ENCODE results near the gene HOXA6. TPM values are rescaled to one million over a fixed set of nuclear protein-coding genes. Genes with fewer than 3 reads are reported as not detected.

HOXA6 gene
- total RNA-seq (17.9 and 20.7 TPM in 2 replicates), polyA plus RNA-seq (7.8 and 10.0 TPM in 2 replicates), polyA minus RNA-seq (6.1 and 6.7 TPM in 2 replicates), Bru-seq, nascent RNA (percentile 83 among the genes with signal in this experiment), BruChase-seq, experiment 1, labeled RNA remaining after a 6-hour chase (percentile 80 among the genes with signal in this experiment), BruChase-seq, experiment 2, labeled RNA remaining after a 2-hour chase (percentile 88 among the genes with signal in this experiment)
- polyA plus RNA-seq (2011; cell fraction: cytosol; rRNA removed): 5.0 and 6.7 TPM in 2 replicates
- 15.6 and 19.9 TPM in 2 replicates for polyA plus RNA-seq (2011; cell fraction: nucleus; rRNA removed)
- 6.1 and 6.2 TPM in 2 replicates for polyA plus RNA-seq (2012)
- not detected for polyA minus RNA-seq (2011; cell fraction: cytosol; rRNA and poly(A)+ RNA removed)
- polyA minus RNA-seq (2011; cell fraction: nucleus; rRNA and poly(A)+ RNA removed): 8.4 and 18.0 TPM in 2 replicates
- long read RNA-seq: 0 reads

GRCh38 chr7:27147199-27148030, at the start of gene HOXA6:
Gene HOXA6 (minus strand): TSS chr7:27147774. CDS start chr7:27147749, 25 bp downstream.
- H3K9ac ChIP-seq (replicated peaks; ENCODE audit: extremely low read depth, insufficient read depth, low read length): peak within 1 kb of the TSS; percentile 65

More at GRCh38 chr7:27147199-27148030, at the start of gene HOXA6:
- H2AFZ ChIP-seq (ENCODE audit: low read depth, low read length): no peak within 1 kb of the TSS
- dilution Hi-C loops (cut with MboI; ENCODE audit: extremely low pct_ligation_motif_present, low sequenced_read_pairs): no loop called here
- DNase-seq (ENCODE audit: low read depth, low spot score): peak; percentile 76
- H4K20me1 ChIP-seq (replicated peaks; ENCODE audit: control insufficient read depth, extremely low read depth, insufficient read depth, low read length): no peaks in the 10 kb centered on the region
- TF ChIP-seq EZH2 (IDR thresholded peaks at IDR 0.05; ENCODE audit: borderline replicate concordance, low read depth, low read length, severe bottlenecking) (no peak), GATA2 (IDR thresholded peaks at IDR 0.05; ENCODE audit: insufficient read depth, insufficient read length, low read depth, low read length) (no peak), FOS (IDR thresholded peaks at IDR 0.05; ENCODE audit: borderline replicate concordance, insufficient read depth, low read length) (no peak), JUN (IDR thresholded peaks at IDR 0.05; ENCODE audit: borderline replicate concordance, insufficient read depth, insufficient read length, low read depth) (no peak), MAX (IDR thresholded peaks at IDR 0.05; ENCODE audit: insufficient read depth, insufficient read length) (no peak), POLR2AphosphoS5 (IDR thresholded peaks at IDR 0.05; ENCODE audit: insufficient read depth, low read depth, low read length) (no peak), MYC (IDR thresholded peaks at IDR 0.05; ENCODE audit: low read depth, low read length) (no peak), POLR2A (IDR thresholded peaks at IDR 0.05; ENCODE audit: low read depth, low read length) (no peak)
- TF ChIP-seq, protein P1, sequence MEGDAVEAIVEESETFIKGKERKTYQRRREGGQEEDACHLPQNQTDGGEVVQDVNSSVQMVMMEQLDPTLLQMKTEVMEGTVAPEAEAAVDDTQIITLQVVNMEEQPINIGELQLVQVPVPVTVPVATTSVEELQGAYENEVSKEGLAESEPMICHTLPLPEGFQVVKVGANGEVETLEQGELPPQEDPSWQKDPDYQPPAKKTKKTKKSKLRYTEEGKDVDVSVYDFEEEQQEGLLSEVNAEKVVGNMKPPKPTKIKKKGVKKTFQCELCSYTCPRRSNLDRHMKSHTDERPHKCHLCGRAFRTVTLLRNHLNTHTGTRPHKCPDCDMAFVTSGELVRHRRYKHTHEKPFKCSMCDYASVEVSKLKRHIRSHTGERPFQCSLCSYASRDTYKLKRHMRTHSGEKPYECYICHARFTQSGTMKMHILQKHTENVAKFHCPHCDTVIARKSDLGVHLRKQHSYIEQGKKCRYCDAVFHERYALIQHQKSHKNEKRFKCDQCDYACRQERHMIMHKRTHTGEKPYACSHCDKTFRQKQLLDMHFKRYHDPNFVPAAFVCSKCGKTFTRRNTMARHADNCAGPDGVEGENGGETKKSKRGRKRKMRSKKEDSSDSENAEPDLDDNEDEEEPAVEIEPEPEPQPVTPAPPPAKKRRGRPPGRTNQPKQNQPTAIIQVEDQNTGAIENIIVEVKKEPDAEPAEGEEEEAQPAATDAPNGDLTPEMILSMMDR (IDR thresholded peaks at IDR 0.05; ENCODE audit: extremely low read depth in 1 of 2, insufficient read depth in 1 of 2, low read depth in 1 of 2, low read length in 2 of 2): no peak
- H3K4me3 ChIP-seq (replicated peaks in 1 of 3; ENCODE audit: insufficient read depth in 1 of 3, low read depth in 1 of 3, low read length in 3 of 3): peak within 1 kb of the TSS; percentile 9 to 85 (median 54)
- H3K27me3 ChIP-seq (ENCODE audit: control insufficient read depth in 2 of 2, insufficient read depth in 2 of 2, low read length in 2 of 2): no peaks in the 10 kb centered on the region
- peak; percentile 80 for FAIRE-seq
- peak within 1 kb of the TSS; percentile 78 for H3K4me2 ChIP-seq (ENCODE audit: insufficient read depth, low read length)
- H3K9me1 ChIP-seq (replicated peaks; ENCODE audit: control insufficient read depth, extremely low read depth, insufficient read depth, low read length): no peaks in the 10 kb centered on the region
- no TSS peak for BruUV-seq (replicated peaks)
- H3K4me1 ChIP-seq (ENCODE audit: control insufficient read depth, extremely low read depth, insufficient read depth, low read length): peaks cover 59% of the 10 kb centered on the region
- H3K36me3 ChIP-seq (ENCODE audit: control insufficient read depth in 2 of 2, extremely low read depth in 1 of 2, insufficient read depth in 2 of 2, low read length in 2 of 2): peaks cover 0 to 14% of the 10 kb centered on the region in 2 experiments
- intact Hi-C loops (cut with micrococcal nuclease): no loop called here
- peak within 1 kb of the TSS; percentile 67 for H3K27ac ChIP-seq (ENCODE audit: insufficient read depth, low read depth, low read length)
- no peaks in the 10 kb centered on the region for H3K9me3 ChIP-seq (replicated peaks; ENCODE audit: control insufficient read depth, insufficient read depth, low read length)
- POLR2A ChIA-PET: interaction anchor here (1.1 to 1.3 kb wide), 2 partner anchors 12 to 14 kb away, joined by 3 to 8 read pairs; no protein-coding TSS in a partner anchor
- peaks cover 97% of the 10 kb centered on the region for H3K79me2 ChIP-seq (ENCODE audit: control insufficient read depth, insufficient read depth, low read length)
- CTCF ChIA-PET: interaction anchor here (0.6 to 7.0 kb wide), 11 partner anchors 8 to 777 kb away, joined by 3 to 83 read pairs (median 6); partner anchors contain the start of gene HOXA7

Measured in endothelial cell of umbilical vein (primary cell).